ENCODE measurements around the gene GRAMD4.

- no peak for TF ChIP-seq TAF1 (IDR thresholded peaks at IDR 0.05; ENCODE audit: borderline replicate concordance, insufficient read depth, low read length)
- no peak for TF ChIP-seq POLR2AphosphoS5 (IDR thresholded peaks at IDR 0.05; ENCODE audit: low read depth, low read length)
- TF ChIP-seq REST (IDR thresholded peaks at IDR 0.05; ENCODE audit: insufficient read depth in 1 of 2, low read depth in 2 of 2, low read length in 2 of 2) = no peak
Observed at GRCh38 chr22:46575911-46576555, 44.2 kb upstream of the GRAMD4 start.

Measured in PFSK-1 (cell line).